ENCODE results near the gene PGS1. TPM values are rescaled to one million over a fixed set of nuclear protein-coding genes. Genes with fewer than 3 reads are reported as not detected.

Gene PGS1
- total RNA-seq, 1 donor from 2014 or later, result 45.2 TPM

DNA sequence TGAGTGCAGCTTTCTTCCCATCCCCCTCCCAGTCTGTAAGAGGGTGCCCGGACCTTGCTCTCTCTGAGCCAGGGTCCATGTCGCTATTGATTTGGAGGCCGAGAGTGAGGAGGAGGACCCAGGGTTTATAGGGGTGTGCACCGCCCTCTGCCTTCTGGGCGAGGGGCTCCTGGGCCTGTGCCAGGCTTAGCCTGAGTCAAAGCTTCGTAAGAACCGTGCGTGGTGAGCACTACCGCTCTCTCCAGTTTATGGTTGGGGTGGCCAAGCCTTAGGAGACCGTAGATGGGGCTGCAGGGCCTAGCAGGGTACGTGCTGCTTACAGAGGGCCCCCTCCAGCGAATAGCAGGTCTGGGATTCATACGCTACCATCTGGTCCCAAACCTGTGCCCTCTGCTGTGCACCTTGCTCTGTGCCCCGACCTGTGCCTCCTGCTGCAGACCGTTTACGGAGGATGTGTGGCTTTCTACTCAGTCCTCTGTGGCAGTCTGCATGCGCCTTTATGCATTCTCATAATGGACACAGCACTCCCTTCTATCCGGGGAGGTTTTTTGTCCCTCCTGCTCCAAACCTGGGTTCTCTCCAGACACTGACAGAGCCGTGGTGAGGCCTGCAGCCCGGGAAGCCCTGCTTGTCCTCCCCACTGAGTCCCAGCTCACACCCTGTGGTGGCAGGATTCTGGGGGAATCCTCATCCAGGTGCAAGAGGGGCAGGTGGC lies 54.7 kb downstream of the PGS1 start:
- Histone ChIP-seq H3K27ac (no peak overlapping the region), H3K4me2 (no peak overlapping the region), H3K79me2 (ENCODE audit: low read depth) (no peaks in the 10 kb centered on the region), H3K9me3 (ENCODE audit: low read depth) (no peaks in the 10 kb centered on the region), H4K20me1 (ENCODE audit: low read depth) (no peaks in the 10 kb centered on the region), H3F3A (ENCODE audit: low read depth) (peaks cover 12% of the 10 kb centered on the region), H3K4me3 (no peak overlapping the region), H3K36me3 (no peaks in the 10 kb centered on the region), H3K27me3 (no peaks in the 10 kb centered on the region), H3K4me1 (peaks cover 9% of the 10 kb centered on the region), H3K9ac (no peak overlapping the region), H2AFZ (replicated peaks) (no peak overlapping the region)
- H3K27me3 Mint-ChIP-seq (ENCODE audit: insufficient read depth, low read depth), result peaks cover 12% of the 10 kb centered on the region
- H3K9me3 Mint-ChIP-seq, result peaks cover 4% of the 10 kb centered on the region
- H3K36me3 Mint-ChIP-seq, result peaks cover 12% of the 10 kb centered on the region
- no peak for DNase-seq (ENCODE audit: low spot score)
- no peak overlapping the region for H3K4me3 Mint-ChIP-seq
- H3K27ac Mint-ChIP-seq, result no peak overlapping the region
- no peak for TF ChIP-seq EZH2phosphoT487 (IDR thresholded peaks at IDR 0.05)
- TF ChIP-seq, protein P1, sequence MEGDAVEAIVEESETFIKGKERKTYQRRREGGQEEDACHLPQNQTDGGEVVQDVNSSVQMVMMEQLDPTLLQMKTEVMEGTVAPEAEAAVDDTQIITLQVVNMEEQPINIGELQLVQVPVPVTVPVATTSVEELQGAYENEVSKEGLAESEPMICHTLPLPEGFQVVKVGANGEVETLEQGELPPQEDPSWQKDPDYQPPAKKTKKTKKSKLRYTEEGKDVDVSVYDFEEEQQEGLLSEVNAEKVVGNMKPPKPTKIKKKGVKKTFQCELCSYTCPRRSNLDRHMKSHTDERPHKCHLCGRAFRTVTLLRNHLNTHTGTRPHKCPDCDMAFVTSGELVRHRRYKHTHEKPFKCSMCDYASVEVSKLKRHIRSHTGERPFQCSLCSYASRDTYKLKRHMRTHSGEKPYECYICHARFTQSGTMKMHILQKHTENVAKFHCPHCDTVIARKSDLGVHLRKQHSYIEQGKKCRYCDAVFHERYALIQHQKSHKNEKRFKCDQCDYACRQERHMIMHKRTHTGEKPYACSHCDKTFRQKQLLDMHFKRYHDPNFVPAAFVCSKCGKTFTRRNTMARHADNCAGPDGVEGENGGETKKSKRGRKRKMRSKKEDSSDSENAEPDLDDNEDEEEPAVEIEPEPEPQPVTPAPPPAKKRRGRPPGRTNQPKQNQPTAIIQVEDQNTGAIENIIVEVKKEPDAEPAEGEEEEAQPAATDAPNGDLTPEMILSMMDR (IDR thresholded peaks at IDR 0.05), result no peak
- no peak for TF ChIP-seq EZH2 (IDR thresholded peaks at IDR 0.05)
- H3K4me1 Mint-ChIP-seq, result peaks cover 14% of the 10 kb centered on the region

DNA sequence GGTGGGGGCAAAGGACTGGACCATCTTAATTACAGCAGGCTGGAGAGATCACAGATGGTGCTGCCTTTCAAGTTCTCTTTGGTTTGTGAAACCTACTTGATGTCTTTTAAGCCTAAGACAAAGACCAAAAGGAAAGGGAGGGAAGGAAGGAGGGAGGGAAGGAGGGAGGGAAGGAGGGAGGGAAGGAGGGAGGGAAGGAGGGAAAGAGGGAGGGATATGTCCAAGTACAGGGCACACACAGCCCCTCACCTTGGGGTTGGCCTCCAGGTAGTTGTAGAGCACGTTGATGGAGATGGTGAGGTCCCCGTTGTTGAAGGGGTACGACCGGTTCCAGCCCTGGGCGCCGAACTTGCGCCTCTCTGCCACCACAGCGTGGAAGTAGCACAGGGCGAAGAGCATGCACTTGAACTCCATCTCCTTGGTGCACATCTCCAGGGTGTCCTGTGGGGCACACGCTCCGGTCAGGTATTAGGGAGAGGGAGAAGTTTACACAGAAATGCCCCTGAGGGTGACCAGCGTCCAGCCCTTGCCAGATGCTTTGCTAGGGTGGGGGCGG lies 55.4 kb downstream of the PGS1 start:
- no peaks in the 10 kb centered on the region for H3K36me3 ChIP-seq
- no peak overlapping the region for H3K4me3 Mint-ChIP-seq
- H3K36me3 Mint-ChIP-seq, result peaks cover 10% of the 10 kb centered on the region
- H3K27me3 Mint-ChIP-seq (ENCODE audit: insufficient read depth, low read depth), result peaks cover 12% of the 10 kb centered on the region
- no peaks in the 10 kb centered on the region for H3K9me3 ChIP-seq (ENCODE audit: low read depth)
- H3K9ac ChIP-seq, result no peak overlapping the region
- no peaks in the 10 kb centered on the region for H3K27me3 ChIP-seq
- H3K27ac ChIP-seq, result no peak overlapping the region
- H3K4me1 Mint-ChIP-seq, result peaks cover 15% of the 10 kb centered on the region
- H2AFZ ChIP-seq (replicated peaks), result no peak overlapping the region
- no peaks in the 10 kb centered on the region for H4K20me1 ChIP-seq (ENCODE audit: low read depth)
- TF ChIP-seq EZH2 (IDR thresholded peaks at IDR 0.05) (no peak), EZH2phosphoT487 (IDR thresholded peaks at IDR 0.05) (no peak)
- TF ChIP-seq, protein P1 (IDR thresholded peaks at IDR 0.05), result no peak
- no peak overlapping the region for H3K4me2 ChIP-seq
- peaks cover 18% of the 10 kb centered on the region for H3F3A ChIP-seq (ENCODE audit: low read depth)
- H3K27ac Mint-ChIP-seq, result no peak overlapping the region
- DNase-seq (ENCODE audit: low spot score), result no peak
- H3K4me1 ChIP-seq, result peaks cover 9% of the 10 kb centered on the region
- peaks cover 6% of the 10 kb centered on the region for H3K9me3 Mint-ChIP-seq
- no peak overlapping the region for H3K4me3 ChIP-seq
- no peaks in the 10 kb centered on the region for H3K79me2 ChIP-seq (ENCODE audit: low read depth)

DNA sequence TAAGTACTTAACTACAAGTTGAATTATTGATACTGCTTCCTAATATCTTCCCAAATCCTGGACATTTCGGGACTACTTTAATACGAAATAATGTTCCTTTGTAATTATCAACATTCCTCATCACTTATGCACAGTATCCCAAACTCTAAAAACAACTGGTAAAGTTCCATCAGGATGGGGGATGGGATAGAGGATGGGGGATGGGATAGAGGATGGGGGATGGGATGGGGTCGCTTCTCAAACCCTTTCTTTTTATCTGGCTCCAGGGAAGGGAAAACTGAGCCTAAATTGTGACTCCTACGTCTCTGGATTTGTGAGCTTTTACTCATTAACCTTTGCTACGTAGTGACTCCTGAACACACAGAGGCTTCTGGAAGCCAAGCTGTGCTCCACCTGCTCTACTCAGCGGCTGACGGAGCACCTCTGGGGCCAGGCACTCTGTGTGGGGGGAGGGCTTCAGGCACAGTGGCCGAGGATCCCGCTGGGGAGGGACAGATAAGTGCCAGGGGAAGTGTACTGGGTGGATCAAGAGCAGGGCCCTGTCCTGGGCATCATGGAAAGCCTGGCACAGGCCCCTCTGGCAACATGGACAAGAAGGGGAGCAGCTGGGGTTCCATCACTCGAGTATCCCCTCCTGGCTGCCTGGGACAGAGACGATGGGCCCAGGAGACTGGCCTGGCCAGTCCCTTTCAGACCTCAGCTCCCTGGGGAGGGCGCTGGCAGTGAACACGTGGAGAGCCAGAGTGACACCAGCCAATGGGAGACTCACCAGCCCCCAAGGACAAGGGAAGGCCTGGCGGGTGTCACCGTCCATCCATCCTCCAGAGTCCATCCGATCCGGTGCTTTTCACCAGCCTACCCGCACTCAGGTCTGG lies 56.2 kb downstream of the PGS1 start:
- peaks cover 18% of the 10 kb centered on the region for H3F3A ChIP-seq (ENCODE audit: low read depth)
- H3K27ac ChIP-seq, result no peak overlapping the region
- no peaks in the 10 kb centered on the region for H3K79me2 ChIP-seq (ENCODE audit: low read depth)
- H3K27ac Mint-ChIP-seq, result no peak overlapping the region
- H3K27me3 ChIP-seq, result no peaks in the 10 kb centered on the region
- H3K4me3 ChIP-seq, result no peak overlapping the region
- no peak overlapping the region for H3K4me3 Mint-ChIP-seq
- no peak overlapping the region for H3K4me2 ChIP-seq
- peaks cover 5% of the 10 kb centered on the region for H3K36me3 Mint-ChIP-seq
- peaks cover 9% of the 10 kb centered on the region for H3K4me1 ChIP-seq
- H2AFZ ChIP-seq (replicated peaks), result no peak overlapping the region
- peaks cover 16% of the 10 kb centered on the region for H3K27me3 Mint-ChIP-seq (ENCODE audit: insufficient read depth, low read depth)
- no peaks in the 10 kb centered on the region for H3K36me3 ChIP-seq
- peaks cover 8% of the 10 kb centered on the region for H3K9me3 Mint-ChIP-seq
- TF ChIP-seq EZH2 (IDR thresholded peaks at IDR 0.05) (no peak), EZH2phosphoT487 (IDR thresholded peaks at IDR 0.05) (no peak)
- TF ChIP-seq, protein P1 (IDR thresholded peaks at IDR 0.05), result no peak
- no peak for DNase-seq (ENCODE audit: low spot score)
- H4K20me1 ChIP-seq (ENCODE audit: low read depth), result no peaks in the 10 kb centered on the region
- H3K9me3 ChIP-seq (ENCODE audit: low read depth), result no peaks in the 10 kb centered on the region
- no peak overlapping the region for H3K9ac ChIP-seq
- H3K4me1 Mint-ChIP-seq, result peaks cover 15% of the 10 kb centered on the region
